Effector CD8-positive, alpha-beta T cell (primary cell): Measurements from ENCODE around the gene CDKN2C.
"Not testable (repeated sequence)": the region's sequence is repeated elsewhere in the genome, so short reads cannot be mapped to it uniquely, and the experiment has no call there.

Experiments used
- DNase-seq: peaks from one replicate; lab custom pipeline; 2025; lab: John Stamatoyannopoulos, UW
- total RNA-seq, 4 experiments: gene quantifications; one replicate each; lab custom pipeline; 2026; lab: John Stamatoyannopoulos, UW

CDKN2C gene
- 4.5 to 9.1 (median 7.6) reads per million in 4 experiments for total RNA-seq

DNA sequence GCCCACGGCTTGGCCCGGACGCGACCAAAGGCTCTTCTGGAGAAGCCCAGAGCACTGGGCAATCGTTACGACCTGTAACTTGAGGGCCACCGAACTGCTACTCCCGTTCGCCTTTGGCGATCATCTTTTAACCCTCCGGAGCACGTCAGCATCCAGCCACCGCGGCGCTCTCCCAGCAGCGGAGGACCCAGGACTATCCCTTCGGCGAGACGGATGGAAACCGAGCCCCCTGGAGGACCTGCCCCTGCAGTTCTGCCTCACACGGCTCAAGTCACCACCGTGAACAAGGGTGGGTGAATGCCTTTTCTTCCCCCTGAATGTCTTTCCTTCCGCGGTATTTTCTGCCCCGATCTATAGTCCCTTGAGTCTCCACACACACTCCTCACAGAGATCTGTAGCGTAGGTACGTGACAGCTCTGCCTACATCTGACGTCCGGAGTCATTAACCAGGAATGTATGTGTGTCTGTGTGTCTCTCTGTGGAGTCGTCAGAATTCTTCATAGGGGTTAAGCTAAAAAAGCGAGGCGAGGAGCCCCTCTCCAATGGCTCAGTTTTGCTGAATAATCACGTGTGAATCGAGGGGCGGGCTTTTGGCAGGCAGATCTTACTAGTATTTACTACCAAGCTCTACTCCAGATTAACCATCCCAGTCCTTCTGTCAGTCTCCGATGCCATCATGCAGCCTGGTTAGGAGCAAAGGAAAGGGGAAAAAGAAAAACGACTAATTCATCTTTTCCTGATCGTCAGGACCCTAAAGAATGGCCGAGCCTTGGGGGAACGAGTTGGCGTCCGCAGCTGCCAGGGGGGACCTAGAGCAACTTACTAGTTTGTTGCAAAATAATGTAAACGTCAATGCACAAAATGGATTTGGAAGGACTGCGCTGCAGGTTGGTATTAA lies at the start of gene CDKN2C:
TSS of gene CDKN2C (plus strand) at position 635 of the 898 bp plus-strand sequence. CDS start at position 759, 124 bp downstream.
- peak; percentile 41 for DNase-seq

DNA sequence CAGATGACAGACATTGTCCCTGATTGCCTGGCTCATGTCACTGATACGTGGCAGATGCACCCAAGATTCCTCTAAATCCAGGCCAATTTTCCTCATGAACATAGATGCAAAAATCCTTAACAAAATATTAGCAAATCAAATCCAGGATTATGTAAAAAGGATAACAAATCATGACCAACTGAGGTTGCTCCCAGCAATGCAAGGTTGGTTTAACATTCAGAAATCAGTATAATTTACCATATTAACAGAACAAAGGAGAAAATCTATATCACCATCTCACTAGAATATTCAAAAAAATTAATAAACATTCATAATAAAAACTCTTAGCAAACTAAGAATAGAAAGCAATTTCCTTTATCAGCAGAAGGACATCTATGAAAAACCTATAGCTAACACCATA lies 49.6 kb upstream of the CDKN2C start:
- DNase-seq, result no peak

DNA sequence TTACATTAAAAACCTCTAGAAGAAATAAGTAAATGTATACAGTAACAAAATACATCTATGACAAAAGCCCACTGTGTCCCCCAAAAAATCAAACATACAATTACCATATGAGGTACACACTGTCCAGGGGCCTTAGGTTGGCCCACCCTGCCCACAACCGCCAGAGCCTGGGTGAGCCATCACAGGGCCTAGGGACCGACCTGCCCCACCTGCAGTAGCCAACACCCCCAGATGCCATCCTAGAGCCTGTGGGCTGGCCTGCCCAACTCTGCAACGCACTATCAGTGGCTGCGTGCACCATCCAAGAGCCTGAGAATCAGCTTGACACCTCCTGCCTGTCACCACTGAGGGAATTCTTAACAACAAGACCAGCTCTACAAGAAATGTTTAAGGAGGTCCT lies 49.0 kb upstream of the CDKN2C start:
- no peak for DNase-seq

DNA sequence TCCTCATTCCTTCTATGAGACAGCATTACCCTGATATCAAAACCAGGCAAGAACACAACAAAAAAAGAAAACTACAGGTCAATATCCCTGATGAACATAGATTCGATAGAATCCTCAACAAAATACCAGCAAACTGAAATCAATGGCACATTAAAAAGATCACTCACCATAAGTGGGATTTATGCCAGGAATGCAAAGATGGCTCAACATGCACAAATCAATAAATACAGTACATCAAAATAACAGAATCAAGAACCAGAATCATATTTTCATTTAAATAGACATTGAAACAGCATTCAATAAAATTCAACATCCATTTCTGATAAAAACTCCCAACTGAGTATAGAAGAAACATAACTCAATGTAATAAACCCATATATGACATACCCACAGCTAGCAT lies 46.5 kb upstream of the CDKN2C start:
- DNase-seq, result no peak

DNA sequence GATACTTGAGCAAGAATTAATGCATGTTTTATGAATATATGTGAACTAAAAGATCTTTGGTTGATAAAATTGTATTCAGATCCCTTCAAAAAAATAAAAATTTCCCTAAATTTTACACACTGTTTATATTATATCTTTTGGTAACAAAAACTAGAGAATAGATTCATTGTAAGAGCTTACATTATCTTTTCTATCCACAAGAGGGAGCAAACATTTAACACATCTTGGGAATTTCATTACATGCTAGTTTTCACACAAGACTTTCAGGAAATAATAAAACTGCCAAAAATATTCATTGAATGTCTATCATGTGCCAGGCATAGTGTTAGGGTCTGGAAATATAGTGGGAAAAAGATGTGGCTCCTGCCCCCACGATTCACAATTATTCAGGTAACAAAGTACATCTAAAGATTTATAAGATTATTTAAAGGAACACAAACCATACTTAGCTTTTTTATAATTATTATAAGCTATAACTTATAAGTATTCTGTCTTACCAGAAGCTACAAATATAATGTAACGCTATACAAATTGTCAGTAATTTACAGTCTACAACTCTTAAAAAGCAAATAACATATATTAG lies 40.6 kb upstream of the CDKN2C start:
- DNase-seq, result no peak

DNA sequence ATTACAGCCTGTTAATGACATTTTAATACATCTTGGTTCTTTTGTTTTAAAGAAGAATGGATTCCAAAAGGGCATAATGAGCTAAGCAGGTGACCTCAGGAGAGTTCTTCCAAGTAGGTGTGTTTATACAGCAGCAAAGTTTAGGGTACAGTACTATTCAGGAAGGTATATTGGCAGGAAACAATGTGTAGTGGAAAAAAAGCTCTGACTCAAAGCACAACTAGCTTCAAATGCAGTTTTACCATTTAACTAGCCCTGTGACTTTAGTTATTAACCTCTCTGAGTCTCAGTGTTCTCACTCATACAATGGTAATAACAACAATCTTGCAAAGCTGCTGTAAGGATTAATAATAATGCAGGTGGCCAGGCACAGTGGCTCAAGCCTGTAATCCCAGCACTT lies 39.9 kb upstream of the CDKN2C start:
- no peak for DNase-seq

DNA sequence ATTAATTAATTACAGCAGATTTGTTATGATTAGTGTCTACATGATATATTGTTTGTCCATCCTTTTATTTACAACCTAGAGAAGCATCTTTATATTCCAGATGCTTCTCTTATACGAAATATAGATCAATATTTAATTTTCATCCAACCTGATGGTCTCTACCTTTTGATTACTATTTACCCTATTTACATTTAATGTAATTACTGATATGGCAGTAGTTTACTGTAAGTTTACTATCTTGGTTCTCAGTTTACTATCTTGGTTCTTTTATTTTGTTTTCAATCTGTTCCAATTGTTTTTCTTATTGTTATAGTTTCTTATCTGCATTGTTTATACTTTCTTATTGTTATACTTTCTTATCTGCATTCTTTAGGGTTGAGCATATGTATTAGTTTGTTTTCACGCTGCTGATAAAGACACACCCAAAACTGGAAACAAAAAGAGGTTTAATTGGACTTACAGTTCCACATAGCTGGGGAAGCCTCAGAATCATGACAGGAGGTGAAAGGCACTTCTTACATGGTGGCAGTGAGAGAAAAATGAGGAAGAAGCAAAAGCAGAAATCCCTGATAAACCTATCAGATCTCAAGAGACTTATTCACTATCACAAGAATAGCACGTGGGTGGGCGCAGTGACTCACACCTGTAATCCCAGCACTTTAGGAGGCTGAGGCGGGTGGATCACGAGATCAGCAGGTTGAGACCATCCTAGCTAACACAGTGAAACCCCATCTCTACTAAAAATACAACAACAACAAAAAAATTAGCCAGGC lies 38.9 kb upstream of the CDKN2C start:
- no peak for DNase-seq

DNA sequence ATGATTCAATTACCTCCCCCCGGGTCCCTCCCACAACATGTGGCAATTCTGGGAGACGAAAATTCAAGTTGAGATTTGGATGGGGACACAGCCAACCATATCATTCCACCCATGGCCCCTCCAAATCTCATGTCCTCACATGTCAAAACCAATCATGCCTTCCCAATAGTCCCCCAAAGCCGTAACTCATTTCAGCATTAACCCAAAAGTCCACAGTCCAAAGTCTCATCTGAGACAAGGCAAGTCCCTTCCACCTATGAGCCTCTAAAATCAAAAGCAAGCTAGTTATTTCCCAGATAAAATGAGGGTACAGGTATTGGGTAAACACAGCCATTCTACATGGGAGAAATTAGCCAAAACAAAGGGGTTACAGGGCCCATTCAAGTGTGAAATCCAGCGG lies 38.0 kb upstream of the CDKN2C start:
- not testable (repeated sequence) for DNase-seq

DNA sequence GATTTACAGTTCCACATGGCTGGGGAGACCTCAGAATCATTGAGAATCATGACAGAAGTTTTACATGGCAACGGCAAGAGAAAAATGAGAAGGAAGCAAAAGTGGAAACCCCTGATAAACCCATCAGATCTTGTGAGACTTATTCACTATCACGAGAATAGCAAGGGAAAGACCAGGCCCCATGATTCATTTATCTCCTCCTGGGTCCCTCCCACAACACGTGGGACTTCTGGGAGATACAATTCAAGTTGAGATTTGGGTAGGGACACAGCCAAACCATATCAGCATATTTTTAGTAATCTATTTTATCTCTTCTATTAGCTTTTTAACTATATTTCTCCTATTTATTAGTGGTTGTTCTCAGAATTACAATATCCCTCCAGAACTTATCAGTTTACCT lies 36.3 kb upstream of the CDKN2C start:
- DNase-seq, result not testable (repeated sequence)

DNA sequence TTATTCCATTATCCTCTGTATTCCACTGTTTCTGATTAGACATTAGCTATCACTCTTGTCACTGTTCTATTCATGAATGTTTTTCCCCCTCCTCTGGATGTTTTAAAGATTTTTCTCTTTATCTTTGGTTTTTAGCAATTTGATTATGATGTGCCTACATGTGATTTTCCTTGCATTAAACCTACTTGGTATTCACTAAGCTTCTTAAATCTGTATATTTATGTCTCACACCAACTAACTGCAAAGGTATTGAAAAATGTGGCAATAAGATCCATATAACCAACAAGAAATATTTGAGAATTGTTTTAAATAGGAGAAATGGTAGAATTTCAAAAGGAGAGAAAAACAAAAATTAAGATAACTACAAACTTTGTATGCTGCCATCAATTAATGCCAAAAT lies 35.2 kb upstream of the CDKN2C start:
- DNase-seq, result no peak

DNA sequence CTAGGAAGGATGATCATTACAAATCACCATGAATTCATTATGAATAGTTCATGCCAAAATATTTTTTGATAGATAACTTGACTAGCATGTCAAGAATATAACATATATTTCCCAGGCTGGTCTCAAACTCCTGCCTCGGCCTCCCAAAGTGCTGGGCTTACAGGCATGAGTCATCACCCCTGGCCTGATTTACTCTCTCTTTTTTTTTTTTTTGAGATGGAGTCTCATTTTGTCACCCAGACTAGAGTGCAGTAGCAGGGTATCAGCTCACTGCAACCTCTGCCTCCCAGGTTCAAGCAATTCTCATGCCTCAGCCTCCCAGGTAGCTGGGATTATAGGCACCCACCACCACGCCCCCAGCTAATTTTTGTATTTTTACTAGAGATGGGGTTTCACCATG lies 34.8 kb upstream of the CDKN2C start:
- DNase-seq, result not testable (repeated sequence)

DNA sequence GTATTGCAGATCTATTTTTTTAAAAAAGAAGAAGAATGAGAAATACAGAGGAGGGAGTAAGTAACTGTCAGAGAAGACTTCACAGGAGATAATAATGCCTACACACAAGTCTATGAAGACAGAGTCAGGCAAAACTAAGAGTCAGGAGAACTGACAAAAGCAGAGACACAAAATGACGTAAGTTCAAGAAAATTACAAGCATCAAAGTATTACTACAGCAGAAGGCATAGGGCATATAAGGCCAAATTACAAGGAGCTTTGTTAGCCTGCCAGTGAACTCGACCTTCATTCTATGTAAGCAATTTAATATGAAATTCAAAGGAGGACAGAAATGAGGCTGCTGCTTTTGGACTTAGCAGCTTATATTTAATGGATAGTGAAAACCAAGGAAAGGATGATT lies 33.7 kb upstream of the CDKN2C start:
- DNase-seq, result no peak

DNA sequence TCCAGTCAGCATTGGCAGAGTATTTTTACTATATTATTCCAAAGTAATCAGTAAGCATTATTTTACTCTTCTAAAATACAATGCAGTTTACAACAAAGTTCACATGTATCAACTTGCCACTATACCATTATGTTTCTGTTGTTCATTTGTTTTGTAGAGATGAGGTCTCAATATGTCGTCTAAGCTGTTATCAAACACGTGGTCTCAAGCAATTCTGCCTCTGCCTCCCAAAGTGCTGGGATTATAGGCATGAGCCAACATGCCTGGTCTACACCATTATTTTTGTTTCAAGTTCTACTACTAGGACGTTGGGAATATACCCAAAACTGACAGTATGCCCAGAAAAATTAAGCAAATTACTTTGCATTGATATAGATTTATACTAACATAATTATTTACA lies 29.8 kb upstream of the CDKN2C start:
- DNase-seq, result no peak

DNA sequence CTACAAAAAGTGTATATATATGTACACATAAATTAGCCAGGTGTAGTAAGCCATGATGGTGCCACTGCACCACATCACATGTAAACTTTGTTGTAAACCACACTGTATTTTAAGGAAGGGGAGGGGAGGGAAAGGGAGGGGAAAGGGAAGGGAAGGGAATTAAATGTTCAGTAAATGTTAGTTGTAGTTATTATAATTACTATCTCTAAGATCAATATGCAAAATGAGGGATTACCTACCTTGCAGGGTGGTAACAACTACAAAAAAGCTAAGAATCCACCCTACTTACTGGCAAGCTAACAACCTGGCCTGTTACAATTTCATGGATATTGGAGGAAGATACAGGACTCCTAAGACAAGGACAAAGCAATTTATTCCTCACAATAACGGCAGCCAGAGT lies 27.7 kb upstream of the CDKN2C start:
- no peak for DNase-seq

DNA sequence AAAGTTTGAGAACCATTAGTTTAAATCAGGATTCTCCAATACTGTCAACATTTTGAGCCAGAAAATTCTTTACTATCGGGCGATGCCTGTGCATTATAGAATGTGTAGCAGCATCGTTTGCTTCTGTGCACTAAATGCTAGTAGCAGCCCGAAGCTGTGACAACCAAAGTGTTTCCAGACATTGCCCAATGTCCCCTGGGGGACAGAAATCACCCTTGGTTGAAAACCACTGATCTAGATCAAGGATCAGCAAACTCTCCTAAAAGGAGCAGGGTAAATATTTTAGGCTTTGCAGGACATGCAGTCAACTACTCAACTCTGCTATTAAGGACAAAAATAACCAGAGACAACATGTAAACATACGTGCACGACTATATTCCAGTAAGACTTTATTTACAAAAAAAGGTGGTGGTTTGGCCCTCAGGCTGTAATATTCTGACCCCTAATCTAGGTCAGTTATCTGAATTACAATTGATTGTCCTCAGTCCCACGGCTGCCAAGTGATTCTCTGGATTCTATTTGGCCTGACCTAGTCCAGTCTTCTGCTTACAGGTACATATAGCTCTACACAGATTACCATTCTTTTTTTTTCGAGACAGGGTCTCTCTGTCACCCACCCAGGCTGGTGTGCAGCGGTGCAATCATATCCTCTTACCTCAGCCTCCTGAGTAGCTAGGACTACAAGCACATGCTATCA lies 20.6 kb upstream of the CDKN2C start:
- no peak for DNase-seq

DNA sequence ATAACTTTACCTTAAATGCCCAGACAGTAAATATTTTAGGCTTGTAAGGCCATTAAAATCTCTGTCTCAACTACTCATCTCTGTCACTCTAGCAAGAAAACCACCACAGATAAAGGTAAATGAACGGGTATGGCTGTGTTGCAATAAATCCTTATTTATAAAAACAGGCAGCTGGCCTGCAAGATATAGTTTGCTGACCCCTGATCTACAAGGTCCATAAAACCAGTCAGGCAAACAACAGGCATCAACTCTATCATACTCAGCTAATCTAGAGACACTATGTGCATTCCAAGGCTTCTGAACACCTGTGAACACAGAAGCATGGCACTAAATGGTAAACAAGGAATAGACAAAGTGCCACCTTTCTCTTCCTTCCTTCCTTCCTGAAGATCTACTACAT lies 19.6 kb upstream of the CDKN2C start:
- DNase-seq, result no peak

DNA sequence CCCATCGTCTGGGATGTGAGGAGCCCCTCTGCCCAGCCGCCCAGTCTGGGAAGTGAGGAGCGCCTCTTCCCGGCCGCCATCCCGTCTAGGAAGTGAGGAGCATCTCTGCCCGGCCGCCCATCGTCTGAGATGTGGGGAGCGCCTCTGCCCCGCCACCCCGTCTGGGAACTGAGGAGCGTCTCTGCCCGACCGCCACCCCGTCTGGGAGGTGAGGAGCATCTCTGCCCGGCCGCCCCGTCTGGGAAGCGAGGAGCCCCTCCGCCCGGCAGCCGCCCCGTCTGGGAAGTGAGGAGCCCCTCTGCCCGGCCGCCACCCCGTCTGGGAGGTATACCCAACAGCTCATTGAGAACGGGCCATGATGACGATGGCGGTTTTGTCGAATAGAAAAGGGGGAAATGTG lies 17.5 kb upstream of the CDKN2C start:
- not testable (repeated sequence) for DNase-seq

DNA sequence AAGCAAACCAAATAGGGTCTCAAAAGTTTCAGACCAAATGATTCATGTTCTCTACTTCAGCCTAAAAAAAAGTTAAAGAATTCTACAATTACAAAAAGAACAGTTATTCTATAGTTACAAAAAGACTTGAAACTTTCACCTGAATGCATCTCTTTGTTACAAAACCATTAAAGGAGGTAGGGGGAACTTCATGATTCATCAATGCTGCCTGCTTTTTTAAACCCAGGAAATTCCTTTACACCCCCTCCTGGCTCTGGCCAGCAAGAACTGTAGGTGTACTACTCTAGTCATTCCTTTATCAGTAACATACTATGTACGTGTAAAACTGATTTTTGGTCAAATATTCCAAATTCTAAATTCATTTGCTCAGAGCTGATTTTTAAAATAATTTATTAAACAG lies 14.9 kb upstream of the CDKN2C start:
- DNase-seq, result no peak

DNA sequence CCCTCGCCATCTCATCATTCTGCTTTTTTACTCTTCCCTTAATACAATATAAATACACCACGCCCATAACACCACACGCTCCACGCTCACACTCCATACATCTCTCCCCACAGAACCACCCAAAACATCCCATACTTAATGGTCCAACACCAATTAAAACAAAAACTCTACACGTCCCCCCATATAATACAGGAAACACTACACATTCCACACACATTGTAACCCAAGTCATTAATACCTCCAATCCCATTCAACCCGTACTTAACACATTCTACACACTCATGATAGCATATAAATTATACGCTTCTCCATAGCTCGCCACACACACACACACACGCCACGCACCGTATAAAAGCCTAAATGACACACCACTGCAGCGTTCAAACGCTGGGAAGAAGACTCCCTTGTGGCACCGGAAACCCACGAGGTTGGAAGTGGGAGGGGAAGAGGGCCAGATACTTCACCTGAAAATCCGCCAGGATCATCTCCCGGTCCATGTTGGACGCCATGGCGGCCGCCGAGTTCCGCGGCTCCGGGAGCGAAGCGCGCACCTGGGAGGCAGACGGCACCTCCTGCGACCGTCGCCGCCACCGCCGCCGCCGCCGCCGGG lies 10.6 kb upstream of the CDKN2C start:
- DNase-seq, result no peak

DNA sequence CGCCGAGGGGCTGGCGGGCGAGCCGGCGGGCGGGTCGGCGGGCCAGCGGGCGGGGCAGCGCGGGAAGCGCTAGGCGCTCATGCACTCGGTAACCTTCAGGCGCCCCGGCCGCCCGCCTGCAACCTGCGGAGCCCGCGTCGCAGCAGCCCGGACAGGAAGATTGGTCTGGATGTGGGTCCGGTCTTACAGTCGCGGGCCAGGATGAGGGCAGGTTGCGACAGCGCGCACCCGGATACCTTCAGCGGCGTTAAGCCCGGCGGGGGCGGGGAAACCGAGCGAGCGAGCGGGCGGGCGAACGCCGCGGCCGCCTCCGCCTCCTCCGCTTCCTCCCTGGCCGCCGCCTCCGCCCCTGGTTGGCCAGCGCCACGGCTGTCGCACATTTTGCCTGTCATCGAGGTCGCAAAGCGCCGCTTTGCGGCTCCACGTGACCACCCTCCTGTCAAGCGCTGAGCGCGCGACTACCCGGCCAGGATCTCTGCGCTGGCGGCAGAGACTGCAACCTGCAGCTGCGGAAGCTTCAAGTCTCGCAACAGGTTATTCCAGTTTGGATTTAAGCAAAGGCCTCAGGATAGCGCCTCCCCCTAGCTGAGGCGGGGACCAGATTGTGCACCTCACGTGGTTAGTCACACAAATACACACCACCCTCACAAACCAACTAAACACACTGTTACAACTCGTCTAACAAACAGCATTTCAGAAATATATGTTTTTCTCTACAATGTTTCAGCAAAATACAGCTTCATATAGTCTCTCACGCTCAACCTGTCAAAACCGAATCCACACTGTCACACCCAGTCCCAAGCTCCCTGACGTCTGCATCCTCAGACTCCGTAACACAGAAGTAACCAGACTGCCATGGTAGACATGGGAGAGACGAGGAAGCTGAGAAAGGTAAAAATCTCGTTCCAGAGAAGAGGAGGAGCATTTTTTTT lies 9.9 kb upstream of the CDKN2C start, which contains the start of gene FAF1:
TSS of gene FAF1 (minus strand) at position 355 of the 932 bp plus-strand sequence. CDS start 456 bp downstream, outside the sequence.
- DNase-seq, result peak; percentile 94
